ENCODE results near the gene MYH10. TPM values are rescaled to one million over a fixed set of nuclear protein-coding genes. Genes with fewer than 3 reads are reported as not detected.

MYH10 gene
- total RNA-seq, 1 donor from 2014 or later, result 218 TPM

DNA sequence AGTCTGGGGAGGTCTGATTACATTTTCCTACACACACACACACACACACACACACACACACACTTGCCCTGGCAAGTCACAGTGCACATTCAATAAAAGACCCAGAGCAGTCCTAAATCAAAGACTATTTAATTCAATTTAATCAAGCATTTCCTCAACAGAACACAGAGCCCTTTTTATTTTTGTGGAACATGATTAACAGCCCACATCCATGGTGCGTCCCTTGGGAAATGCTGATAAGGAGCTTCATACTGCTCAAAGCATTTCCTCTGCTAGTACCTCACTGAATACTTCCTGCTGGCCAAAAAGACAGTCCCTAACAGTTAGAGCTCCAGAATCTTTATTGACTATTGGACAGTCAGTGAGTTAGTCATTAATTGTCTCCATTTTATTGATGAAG lies 43.1 kb upstream of the MYH10 start:
- no peak for DNase-seq
- H3K9me3 Mint-ChIP-seq (ENCODE audit: unreplicated experiment), result peaks cover 2% of the 10 kb centered on the region
- peaks cover 7% of the 10 kb centered on the region for H3K36me3 Mint-ChIP-seq (ENCODE audit: unreplicated experiment)
- peaks cover 2% of the 10 kb centered on the region for H3K27me3 Mint-ChIP-seq (ENCODE audit: unreplicated experiment)
- H3K4me1 Mint-ChIP-seq (ENCODE audit: low read depth, unreplicated experiment), result no peaks in the 10 kb centered on the region
- TF ChIP-seq, protein P1, sequence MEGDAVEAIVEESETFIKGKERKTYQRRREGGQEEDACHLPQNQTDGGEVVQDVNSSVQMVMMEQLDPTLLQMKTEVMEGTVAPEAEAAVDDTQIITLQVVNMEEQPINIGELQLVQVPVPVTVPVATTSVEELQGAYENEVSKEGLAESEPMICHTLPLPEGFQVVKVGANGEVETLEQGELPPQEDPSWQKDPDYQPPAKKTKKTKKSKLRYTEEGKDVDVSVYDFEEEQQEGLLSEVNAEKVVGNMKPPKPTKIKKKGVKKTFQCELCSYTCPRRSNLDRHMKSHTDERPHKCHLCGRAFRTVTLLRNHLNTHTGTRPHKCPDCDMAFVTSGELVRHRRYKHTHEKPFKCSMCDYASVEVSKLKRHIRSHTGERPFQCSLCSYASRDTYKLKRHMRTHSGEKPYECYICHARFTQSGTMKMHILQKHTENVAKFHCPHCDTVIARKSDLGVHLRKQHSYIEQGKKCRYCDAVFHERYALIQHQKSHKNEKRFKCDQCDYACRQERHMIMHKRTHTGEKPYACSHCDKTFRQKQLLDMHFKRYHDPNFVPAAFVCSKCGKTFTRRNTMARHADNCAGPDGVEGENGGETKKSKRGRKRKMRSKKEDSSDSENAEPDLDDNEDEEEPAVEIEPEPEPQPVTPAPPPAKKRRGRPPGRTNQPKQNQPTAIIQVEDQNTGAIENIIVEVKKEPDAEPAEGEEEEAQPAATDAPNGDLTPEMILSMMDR (IDR thresholded peaks at IDR 0.05; ENCODE audit: partially characterized antibody, unreplicated experiment), result no peak
- H3K27ac Mint-ChIP-seq (ENCODE audit: unreplicated experiment), result no peak overlapping the region
- no peak overlapping the region for H3K4me3 Mint-ChIP-seq (ENCODE audit: unreplicated experiment)

DNA sequence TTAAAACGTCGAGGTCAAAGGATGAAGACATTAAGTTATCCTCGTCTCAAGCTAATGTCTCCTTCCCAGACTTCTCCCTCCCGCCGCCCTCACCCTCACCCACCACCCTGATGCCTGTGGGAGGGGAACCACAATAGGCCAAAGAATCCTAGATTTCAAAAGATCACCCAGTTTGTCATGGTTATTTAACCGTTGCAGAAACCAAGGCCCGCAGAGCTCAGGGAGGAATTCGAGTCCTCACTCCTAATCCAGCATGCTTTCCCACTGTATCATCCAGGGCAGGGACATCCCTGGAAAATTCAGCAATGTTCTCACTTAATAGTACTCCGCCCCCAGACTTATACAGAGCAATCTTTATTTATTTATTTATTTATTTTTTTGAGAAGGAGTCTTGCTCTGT lies 41.8 kb upstream of the MYH10 start:
- Mint-ChIP-seq H3K9me3 (ENCODE audit: unreplicated experiment) (peaks cover 2% of the 10 kb centered on the region), H3K27me3 (ENCODE audit: unreplicated experiment) (peaks cover 2% of the 10 kb centered on the region), H3K4me3 (ENCODE audit: unreplicated experiment) (no peak overlapping the region), H3K27ac (ENCODE audit: unreplicated experiment) (no peak overlapping the region), H3K4me1 (ENCODE audit: low read depth, unreplicated experiment) (no peaks in the 10 kb centered on the region), H3K36me3 (ENCODE audit: unreplicated experiment) (no peaks in the 10 kb centered on the region)
- TF ChIP-seq, protein P1 (IDR thresholded peaks at IDR 0.05; ENCODE audit: partially characterized antibody, unreplicated experiment), result no peak
- DNase-seq, result no peak

GRCh38 chr17:8670421-8670820 lies 39.9 kb upstream of the MYH10 start:
- DNase-seq, result no peak
- no peaks in the 10 kb centered on the region for H3K4me1 Mint-ChIP-seq (ENCODE audit: low read depth, unreplicated experiment)
- H3K36me3 Mint-ChIP-seq (ENCODE audit: unreplicated experiment), result no peaks in the 10 kb centered on the region
- peaks cover 2% of the 10 kb centered on the region for H3K27me3 Mint-ChIP-seq (ENCODE audit: unreplicated experiment)
- H3K4me3 Mint-ChIP-seq (ENCODE audit: unreplicated experiment), result no peak overlapping the region
- H3K9me3 Mint-ChIP-seq (ENCODE audit: unreplicated experiment), result no peaks in the 10 kb centered on the region
- TF ChIP-seq, protein P1 (IDR thresholded peaks at IDR 0.05; ENCODE audit: partially characterized antibody, unreplicated experiment), result no peak
- H3K27ac Mint-ChIP-seq (ENCODE audit: unreplicated experiment), result no peak overlapping the region

GRCh38 chr17:8668176-8668740 lies 37.7 kb upstream of the MYH10 start:
- no peak overlapping the region for H3K27ac Mint-ChIP-seq (ENCODE audit: unreplicated experiment)
- no peak for DNase-seq
- no peak overlapping the region for H3K4me3 Mint-ChIP-seq (ENCODE audit: unreplicated experiment)
- no peaks in the 10 kb centered on the region for H3K4me1 Mint-ChIP-seq (ENCODE audit: low read depth, unreplicated experiment)
- H3K36me3 Mint-ChIP-seq (ENCODE audit: unreplicated experiment), result no peaks in the 10 kb centered on the region
- TF ChIP-seq, protein P1 (IDR thresholded peaks at IDR 0.05; ENCODE audit: partially characterized antibody, unreplicated experiment), result no peak
- no peaks in the 10 kb centered on the region for H3K27me3 Mint-ChIP-seq (ENCODE audit: unreplicated experiment)
- no peaks in the 10 kb centered on the region for H3K9me3 Mint-ChIP-seq (ENCODE audit: unreplicated experiment)

GRCh38 chr17:8667421-8667820 lies 36.9 kb upstream of the MYH10 start:
- no peaks in the 10 kb centered on the region for H3K4me1 Mint-ChIP-seq (ENCODE audit: low read depth, unreplicated experiment)
- H3K27me3 Mint-ChIP-seq (ENCODE audit: unreplicated experiment), result no peaks in the 10 kb centered on the region
- TF ChIP-seq, protein P1 (IDR thresholded peaks at IDR 0.05; ENCODE audit: partially characterized antibody, unreplicated experiment), result no peak
- no peak overlapping the region for H3K4me3 Mint-ChIP-seq (ENCODE audit: unreplicated experiment)
- no peaks in the 10 kb centered on the region for H3K9me3 Mint-ChIP-seq (ENCODE audit: unreplicated experiment)
- H3K36me3 Mint-ChIP-seq (ENCODE audit: unreplicated experiment), result no peaks in the 10 kb centered on the region
- no peak overlapping the region for H3K27ac Mint-ChIP-seq (ENCODE audit: unreplicated experiment)
- no peak for DNase-seq

Measured in glutamatergic neuron (in vitro differentiated cells).